Panc1 (cell line): ENCODE results near the gene ERRFI1.

Experiments used
- CTCF ChIP-seq: fragments of 450-650 bp; IDR thresholded peaks from 2 replicates; pipeline ENCODE4 v1.5.1; 2017; ENCODE audit warnings: mild to moderate bottlenecking
- POLR2AphosphoS5 ChIP-seq: IDR thresholded peaks from 2 replicates; pipeline ENCODE4 v1.6.1; 2012; ENCODE audit warnings: mild to moderate bottlenecking, low read depth, low read length, moderate library complexity

- TF ChIP-seq CTCF (no peak), POLR2AphosphoS5 (no peak; the same call in none of the 2 replicates)
These were observed 19.8 kb downstream of the ERRFI1 start for GRCh38 chr1:8006037-8006963.
